Gastroesophageal sphincter (tissue), 3 donors: ENCODE results near the gene GRPEL2.

Experiments used
- POLR2A ChIP-seq, 2 donors: fragments of 450-650 bp; IDR thresholded peaks; one replicate each; pipeline ENCODE4 v1.6.1; 2017; ENCODE audit warnings: antibody characterized with exemption in 2 of 2, mild to moderate bottlenecking in 2 of 2, moderate library complexity in 1 of 2
- TF ChIP-seq, protein P1 (sequence below), 4 experiments: fragments of 200-600 bp in 2 of 4; fragments of 450-650 bp in 2 of 4; sonication (generic) in 1 of 4; IDR thresholded peaks; one replicate each; pipeline ENCODE4 v1.5.1; 2017 to 2019; ENCODE audit warnings: antibody characterized with exemption in 4 of 4, mild to moderate bottlenecking in 2 of 4, moderate library complexity in 2 of 4

DNA sequence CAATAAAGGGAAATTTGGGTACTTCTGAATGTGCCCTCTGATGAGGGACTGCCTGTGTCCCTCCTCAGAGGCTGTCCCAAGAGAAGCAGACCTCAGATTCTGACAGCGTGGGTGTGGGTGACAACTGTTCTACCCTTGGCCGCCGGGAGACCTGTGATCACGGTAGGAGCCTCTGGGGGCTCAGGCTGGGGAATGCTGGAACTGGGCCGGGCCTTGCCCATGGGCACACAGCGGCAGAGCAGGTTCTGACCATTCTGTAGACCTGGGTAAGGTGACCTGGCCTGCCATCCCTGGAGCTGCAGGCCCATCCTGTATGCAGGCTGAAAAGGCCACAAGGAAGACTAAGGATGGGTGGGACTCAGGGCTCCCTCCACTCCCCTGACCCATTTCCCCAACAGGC lies 29.5 kb upstream of the GRPEL2 start:
- no peak for TF ChIP-seq POLR2A (IDR thresholded peaks at IDR 0.05)
- TF ChIP-seq, protein P1, sequence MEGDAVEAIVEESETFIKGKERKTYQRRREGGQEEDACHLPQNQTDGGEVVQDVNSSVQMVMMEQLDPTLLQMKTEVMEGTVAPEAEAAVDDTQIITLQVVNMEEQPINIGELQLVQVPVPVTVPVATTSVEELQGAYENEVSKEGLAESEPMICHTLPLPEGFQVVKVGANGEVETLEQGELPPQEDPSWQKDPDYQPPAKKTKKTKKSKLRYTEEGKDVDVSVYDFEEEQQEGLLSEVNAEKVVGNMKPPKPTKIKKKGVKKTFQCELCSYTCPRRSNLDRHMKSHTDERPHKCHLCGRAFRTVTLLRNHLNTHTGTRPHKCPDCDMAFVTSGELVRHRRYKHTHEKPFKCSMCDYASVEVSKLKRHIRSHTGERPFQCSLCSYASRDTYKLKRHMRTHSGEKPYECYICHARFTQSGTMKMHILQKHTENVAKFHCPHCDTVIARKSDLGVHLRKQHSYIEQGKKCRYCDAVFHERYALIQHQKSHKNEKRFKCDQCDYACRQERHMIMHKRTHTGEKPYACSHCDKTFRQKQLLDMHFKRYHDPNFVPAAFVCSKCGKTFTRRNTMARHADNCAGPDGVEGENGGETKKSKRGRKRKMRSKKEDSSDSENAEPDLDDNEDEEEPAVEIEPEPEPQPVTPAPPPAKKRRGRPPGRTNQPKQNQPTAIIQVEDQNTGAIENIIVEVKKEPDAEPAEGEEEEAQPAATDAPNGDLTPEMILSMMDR (IDR thresholded peaks at IDR 0.05), result no peak
